HG03097 (cell line): ENCODE measurements around the gene HRH2.
"Not testable (repeated sequence)": the region's sequence is repeated elsewhere in the genome, so short reads cannot be mapped to it uniquely, and the experiment has no call there.

Source experiments
- ATAC-seq: cut with Tn5 transposase; IDR thresholded peaks from one replicate; pipeline ENCODE4 v1.9.1; 2021; ENCODE audit not compliant: unreplicated experiment, low FRiP score

The HRH2 gene

GRCh38 chr5:175709276-175709781 lies 51.5 kb downstream of the HRH2 start:
- no peak for ATAC-seq

DNA sequence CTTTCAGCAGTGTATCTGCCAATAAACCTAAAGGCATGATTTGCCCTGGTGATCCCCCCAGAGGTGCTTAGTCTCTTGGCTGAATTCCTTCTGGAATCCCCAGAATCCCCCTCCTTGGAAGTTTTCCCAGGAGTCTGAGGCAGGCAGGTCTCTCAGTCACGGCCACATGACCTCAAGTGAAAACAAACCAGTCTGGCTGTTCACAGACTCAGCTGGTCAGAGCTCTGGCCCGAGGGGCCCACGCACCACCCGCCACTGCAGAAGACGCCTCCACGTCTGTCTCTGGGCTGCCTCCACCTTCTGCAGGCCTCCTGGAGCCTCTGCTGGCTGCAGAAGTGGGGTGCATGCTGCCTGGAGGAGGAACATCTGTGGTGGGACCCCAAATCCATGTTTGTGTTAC lies 52.5 kb downstream of the HRH2 start:
- no peak for ATAC-seq

DNA sequence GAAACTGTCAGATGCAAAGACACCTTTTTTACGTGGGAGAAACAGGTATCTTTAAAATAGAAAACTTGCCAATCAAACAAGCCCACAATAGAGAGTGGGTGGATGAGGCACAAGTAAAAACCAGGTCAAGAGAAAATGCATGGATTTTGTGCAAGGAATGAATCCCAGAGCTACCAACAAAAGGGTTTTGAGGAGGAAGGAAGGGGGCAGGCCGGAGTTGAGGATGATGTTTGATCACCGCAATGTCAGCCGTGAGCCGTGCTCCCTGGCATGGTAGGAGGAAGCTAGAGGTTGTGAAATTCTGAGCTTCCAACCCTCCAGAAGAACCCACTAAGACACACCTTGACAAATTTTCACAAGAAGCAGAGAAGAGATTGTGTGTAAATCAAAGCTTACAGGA lies 53.2 kb downstream of the HRH2 start:
- ATAC-seq = no peak

DNA sequence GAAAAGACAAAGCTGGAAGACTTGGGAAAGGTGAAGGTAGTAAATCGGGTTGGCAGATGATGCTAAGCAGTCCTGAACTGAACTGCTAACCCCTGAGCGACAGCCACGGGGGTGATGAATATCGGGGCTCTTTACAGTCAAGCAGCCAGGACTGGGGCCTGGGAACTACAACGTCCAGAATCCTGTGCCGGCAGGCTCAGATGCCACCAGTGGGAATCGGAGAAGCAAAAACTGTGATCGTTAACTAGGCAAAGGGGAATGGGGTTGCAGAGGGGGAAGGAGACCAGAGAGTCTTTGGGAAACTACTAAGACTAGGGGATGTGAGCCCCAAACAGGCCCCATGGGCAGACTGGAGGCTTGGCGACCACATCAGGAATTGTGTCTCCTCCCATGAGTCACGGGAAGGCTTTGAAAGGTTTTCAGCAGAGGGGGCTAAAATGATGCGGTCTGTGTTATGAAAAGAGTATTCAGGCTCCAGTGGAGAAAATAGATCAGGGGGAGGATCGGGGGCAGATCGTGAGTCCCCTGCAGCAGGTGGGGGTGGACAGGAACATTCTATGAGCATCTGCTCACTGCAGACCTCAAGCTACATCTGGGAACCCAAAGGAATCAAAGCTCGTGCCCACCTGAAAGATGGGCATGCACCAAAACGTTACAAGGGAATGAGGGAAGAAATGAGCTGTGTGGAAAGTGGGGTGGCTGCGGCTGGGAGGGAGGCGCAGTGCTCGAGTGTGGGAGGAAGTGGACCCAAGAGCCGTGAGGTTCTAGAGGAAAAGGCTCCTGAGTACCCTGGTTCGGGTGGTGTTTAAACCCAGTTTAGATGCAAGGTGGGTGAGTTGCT lies 53.8 kb downstream of the HRH2 start:
- ATAC-seq = no peak

DNA sequence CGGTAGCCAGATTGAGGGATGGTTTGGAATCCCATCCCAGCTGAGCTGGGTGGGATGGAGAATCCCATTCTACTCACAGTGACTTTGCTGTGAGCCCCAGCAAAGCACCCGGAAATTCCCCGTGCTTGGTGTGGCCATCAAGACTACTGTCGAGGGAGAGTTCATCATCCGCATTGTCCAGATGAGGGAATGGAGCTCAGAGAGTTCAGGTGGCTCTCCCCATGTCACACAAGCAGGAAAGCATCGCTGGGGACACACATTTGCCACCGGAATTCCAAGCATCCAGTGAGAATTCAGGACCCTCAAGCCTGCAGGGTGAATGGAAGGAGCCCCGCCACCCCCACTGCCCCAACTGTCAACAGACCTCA lies 54.4 kb downstream of the HRH2 start:
- ATAC-seq = no peak

DNA sequence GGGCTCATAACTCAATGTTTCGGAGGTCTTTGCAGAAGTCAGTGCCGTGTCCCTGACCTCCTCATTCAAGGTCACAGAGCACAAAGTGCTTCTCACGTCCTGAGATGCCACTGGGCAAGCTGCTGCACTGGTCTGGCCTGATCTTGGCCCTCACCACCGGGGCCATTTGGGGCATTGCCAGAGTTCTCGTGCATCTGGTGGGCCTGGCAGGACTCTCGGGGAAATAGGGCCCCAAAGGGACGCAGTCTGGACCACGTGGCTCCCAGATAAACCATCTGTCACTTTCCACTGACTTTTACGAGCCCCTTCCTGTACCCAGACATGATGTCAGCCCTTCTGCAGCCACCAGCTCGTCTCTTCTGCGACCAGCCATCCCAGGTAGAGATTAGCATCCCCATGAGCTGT lies 54.8 kb downstream of the HRH2 start:
- no peak for ATAC-seq

- ATAC-seq = no peak
Measured at GRCh38 chr5:175713930-175714329, 56.1 kb downstream of the HRH2 start.

- ATAC-seq = no peak
Measured at GRCh38 chr5:175714479-175715085, 56.7 kb downstream of the HRH2 start.

- no peak for ATAC-seq
Measured at GRCh38 chr5:175715627-175716522, 58.0 kb downstream of the HRH2 start.

DNA sequence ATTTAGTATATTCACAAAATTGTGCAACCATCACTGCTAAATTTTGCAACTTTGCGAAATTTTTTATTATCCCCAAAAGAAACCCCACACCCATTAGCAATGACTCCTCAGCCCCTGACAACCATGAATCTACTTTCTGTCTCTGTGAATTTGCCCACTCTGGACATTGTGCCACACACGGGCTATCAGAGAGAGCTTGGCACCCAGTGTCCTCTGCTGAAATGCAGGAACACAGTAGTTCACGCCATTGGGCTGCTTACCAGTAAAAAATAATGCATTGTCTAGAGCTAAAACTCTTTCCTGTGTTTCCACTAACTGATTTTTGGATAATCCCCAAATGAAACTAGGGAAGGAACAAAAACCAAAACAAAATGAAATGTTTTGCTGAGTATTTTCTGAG lies 60.0 kb downstream of the HRH2 start:
- ATAC-seq = no peak

DNA sequence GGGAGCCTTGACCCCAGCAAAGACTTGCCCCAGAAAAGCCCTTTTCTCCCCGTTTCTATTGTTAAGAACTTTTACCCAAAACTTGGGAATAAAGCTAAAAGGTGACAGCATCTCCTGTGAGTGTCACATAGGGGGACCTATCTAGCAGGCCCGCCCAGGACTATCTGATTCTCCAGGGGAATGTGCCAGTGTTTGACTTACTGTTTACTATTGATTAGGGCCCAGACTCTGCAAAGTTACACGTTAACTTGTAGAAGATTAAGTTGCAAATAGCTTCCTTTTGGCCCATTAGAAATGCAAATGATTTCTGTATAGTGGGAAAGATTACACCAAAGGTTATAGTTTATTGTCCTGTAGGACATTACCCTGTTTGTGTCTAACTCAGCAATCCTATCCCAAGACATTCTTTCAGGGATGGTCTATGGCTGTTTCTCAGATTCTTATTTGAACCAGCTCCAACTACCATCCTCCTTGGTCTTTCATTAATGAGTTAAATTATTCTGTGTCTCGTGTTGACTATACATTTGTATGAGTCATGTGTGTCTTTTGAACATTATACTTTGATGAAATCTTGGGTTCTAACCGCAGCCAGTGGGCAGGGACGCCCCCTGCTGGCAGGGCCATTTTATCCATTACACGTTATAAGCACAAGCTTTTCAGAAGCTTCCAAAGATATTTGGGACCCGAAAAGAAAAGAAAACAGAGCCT lies 60.7 kb downstream of the HRH2 start:
- ATAC-seq = no peak

- not testable (repeated sequence) for ATAC-seq
Measured at GRCh38 chr5:175719109-175719432, 61.2 kb downstream of the HRH2 start.

DNA sequence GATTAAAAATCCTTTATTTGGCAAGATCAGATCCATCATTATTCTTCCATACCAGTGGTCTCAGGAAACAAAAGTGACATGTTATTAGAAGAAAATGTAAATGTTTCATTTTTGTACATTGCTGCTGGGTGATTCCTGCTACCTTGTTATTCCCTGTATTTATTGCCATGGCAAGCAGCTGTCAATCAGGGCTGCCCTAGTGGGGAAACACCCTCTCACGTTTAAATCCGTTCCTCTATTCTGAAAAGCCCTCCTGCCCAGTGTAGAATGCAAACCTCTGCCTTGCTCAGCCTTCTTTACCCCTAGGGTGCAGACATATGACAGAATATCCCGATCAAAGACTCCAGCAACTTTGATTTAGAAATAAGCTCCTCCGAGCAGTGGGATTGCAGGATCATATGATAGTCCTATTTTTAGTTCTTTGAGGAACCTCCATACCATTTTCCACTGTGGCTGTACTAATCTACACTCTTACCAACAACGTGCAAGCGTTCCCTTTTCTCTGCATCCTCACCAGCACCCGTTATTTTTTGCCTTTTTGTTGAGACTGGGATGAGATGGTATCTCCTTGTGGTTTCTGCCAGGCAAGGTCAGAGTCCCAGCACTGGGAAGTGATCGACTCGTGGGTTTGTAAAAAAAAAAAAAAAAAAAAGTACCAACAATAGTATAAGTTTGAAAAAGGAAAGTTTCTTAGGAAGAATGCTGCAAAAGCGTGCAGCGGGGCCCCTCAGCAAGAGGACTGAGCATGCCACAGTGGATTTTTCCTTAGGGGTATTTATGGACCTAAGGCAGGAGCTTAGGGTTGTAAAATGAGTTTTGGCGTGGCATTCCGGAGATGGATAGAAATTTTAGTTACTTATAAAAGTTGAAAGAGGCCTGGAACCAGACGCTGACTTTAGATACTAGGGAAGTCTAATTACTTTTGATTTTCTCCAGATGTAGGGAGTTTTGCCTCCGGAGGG lies 66.7 kb downstream of the HRH2 start:
- no peak for ATAC-seq

GRCh38 chr5:175728316-175728715 lies 70.4 kb downstream of the HRH2 start:
- no peak for ATAC-seq

DNA sequence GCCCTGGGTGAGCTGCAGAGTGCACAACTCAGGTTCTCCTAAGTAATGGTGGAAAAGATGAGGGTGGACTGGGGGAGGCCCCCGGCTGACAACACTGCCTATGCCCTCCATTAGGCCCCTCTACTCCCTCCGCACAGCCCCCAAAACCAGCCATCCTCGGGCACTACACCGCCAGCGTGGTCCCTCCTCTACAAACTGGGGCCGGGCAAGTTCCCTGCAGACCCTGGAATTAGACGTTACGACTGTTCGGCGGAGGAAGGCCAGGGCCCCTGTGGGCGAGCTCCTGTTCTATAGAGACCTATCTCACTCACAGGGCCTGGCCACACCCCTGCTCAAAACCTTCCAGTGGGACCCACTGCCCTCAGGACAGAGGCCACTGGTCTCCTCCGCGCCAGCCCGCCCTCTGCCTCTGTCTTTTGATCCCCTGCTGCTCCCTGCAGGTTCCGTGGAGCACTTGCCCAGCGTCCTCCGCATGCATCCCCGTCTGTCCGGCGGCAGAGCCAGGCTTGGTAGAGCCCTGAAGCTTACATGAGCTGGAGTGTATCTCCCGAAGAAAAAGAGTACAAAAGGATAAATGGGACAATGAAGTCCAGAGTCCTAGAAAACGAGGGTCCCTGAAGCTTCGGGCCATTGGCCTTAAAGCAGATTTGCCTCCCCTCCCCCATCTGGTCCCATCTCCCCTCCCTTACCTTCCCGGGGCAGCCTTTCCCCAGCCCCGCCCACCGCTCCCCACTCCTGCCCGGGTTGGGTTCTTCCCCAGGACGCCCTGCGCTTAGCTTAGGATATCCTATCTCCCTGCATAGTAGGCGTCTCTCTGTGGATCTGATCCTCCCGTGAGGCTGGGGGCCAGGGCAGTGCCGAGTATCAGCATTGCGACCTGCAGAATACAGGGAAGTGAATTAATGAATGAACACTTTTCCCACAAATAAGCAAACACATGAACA lies 71.3 kb downstream of the HRH2 start:
- no peak for ATAC-seq

DNA sequence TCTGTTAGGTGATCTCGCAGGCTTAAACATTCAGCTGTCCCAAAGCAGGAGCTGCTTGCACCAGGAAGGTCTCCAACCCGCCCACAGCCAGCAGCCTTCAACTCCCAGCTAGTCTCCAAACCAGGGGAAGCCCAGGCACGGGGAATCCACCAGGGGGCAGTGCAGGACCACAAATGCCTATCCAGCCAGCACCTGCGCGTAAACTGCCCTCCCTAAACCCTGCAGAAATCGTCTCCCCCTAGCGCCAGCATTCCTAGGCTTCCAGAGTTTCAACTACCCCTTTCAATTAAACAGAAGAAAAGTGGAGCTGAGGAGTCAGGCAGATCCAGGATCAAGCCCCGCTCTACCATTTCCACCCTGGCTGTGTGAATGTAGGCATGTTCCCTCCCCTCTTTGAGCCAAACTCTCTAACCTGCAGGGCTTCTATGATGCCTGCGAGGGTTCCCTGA lies 72.0 kb downstream of the HRH2 start:
- no peak for ATAC-seq

DNA sequence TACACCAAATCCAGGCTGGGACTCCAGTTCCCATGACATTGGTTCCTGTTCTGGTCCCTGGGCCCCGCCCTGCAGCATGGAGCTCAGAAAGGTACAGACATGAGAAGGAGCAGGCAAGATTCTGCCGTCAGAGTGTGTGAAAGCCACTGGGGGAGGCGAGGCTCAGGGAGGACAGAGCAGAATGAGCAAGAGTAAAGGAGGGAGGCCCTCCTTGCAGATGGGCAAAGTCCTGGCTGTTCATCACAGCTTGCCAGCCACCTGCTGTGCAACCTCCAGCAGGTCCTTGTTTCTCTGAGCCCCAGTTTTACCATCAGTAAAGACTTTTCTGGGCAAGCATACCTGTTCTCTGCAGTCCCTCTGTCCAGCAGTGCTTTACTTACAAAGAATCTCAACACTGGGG lies 73.3 kb downstream of the HRH2 start:
- ATAC-seq = no peak

DNA sequence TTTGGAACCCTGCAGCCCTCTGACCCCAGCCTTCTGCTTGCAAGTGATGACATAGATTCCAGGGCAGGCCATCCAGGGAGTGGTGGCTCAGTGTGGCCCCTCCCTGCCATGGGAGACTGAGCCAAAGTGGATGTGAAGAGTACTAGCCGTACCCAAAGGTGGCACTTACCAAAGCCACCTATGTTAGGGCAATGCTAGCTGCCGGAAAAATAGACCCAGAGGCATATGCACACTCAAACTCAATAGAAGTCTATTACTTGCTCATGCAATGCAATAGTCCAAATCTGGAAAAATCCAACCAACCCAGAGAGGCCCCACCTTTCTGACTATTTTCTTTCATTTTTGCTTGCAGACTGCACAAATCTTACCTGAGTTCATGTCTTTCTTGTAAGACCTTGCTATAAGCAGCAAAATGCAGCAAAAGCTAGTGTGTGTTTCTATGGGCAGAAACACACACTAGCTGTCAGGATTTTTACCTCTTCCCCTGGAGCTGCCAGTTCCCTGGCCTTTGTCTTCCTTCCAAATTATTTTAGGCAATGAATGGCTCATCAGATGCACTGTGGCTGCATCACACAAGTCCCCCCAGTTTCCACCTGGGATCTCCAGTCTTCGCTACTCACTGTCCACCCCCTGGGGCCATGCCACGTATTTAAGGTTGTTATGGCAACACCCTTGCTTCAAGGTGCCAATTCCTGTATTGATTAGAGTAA lies 74.0 kb downstream of the HRH2 start:
- ATAC-seq = no peak
